Natural killer cell (primary cell): ENCODE data around the gene FOXN4. TPM values are rescaled to one million over a fixed set of nuclear protein-coding genes. Genes with fewer than 3 reads are reported as not detected.

Experiments used
- ATAC-seq, 3 donors: fragments of 150-1000 bp in 2 of 3; fragments of 200-7000 bp in 1 of 3; cut with Tn5 transposase; 1 replicate in 1 of 3; 2 replicates in 2 of 3; pipeline ENCODE4 v1.10.0; 2021; ENCODE audit warnings: mild to moderate bottlenecking in 2 of 3, moderate library complexity in 2 of 3
- DNase-seq, 2 donors: peaks; one replicate each; pipeline versions ENCODE4 v3.0.0 to v3.0.0-alpha.2; 2013 to 2021; ENCODE audit warnings: mixed read lengths in 1 of 2
- H3K27ac ChIP-seq: one replicate; pipeline ENCODE4 v1.5.1; 2013; ENCODE audit warnings: mild to moderate bottlenecking, low read length
- H3K27me3 ChIP-seq: one replicate; pipeline ENCODE4 v1.6.1; 2013; ENCODE audit warnings: low read length; ENCODE audit not compliant: control insufficient read depth, insufficient read depth
- H3K36me3 ChIP-seq: one replicate; pipeline ENCODE4 v1.6.1; 2013; ENCODE audit warnings: low read length; ENCODE audit not compliant: control insufficient read depth, insufficient read depth
- H3K4me1 ChIP-seq: one replicate; pipeline ENCODE4 v1.6.1; 2013; ENCODE audit warnings: low read length; ENCODE audit not compliant: control insufficient read depth, insufficient read depth
- H3K4me3 ChIP-seq: one replicate; pipeline ENCODE4 v1.5.1; 2013; ENCODE audit warnings: low read length
- H3K9me3 ChIP-seq: one replicate; pipeline ENCODE4 v1.6.1; 2013; ENCODE audit warnings: low read length; ENCODE audit not compliant: control insufficient read depth, insufficient read depth
- H3K27ac Mint-ChIP-seq, 2 donors: one replicate each; pipeline ENCODE4 v1.8.0; 2022; ENCODE audit warnings: mild to moderate bottlenecking in 2 of 2, mixed read lengths in 2 of 2, moderate library complexity in 1 of 2
- H3K27me3 Mint-ChIP-seq, 2 donors: one replicate each; pipeline ENCODE4 v1.8.0; 2022; ENCODE audit warnings: low read depth in 2 of 2, mixed read lengths in 2 of 2
- H3K36me3 Mint-ChIP-seq: one replicate; pipeline ENCODE4 v1.8.0; 2022; ENCODE audit warnings: mixed read lengths
- H3K4me1 Mint-ChIP-seq, 2 donors: one replicate each; pipeline ENCODE4 v1.8.0; 2022; ENCODE audit warnings: mixed read lengths in 2 of 2
- H3K4me3 Mint-ChIP-seq: one replicate; pipeline ENCODE4 v1.8.0; 2022; ENCODE audit warnings: mild to moderate bottlenecking, moderate library complexity, mixed read lengths
- H3K9me3 Mint-ChIP-seq, 2 donors: one replicate each; pipeline ENCODE4 v1.8.0; 2022; ENCODE audit warnings: mixed read lengths in 2 of 2
- CTCF ChIP-seq: fragments of 200-600 bp; IDR thresholded peaks from one replicate; pipeline ENCODE4 v1.8.0; 2022; ENCODE audit warnings: antibody characterized with exemption
- WGBS: methylation state at CpG from one replicate; pipeline ENCODE4 v1.1.7; 2013; ENCODE audit warnings: missing lambda C conversion rate; ENCODE audit not compliant: insufficient coverage; 5-methylcytosine and 5-hydroxymethylcytosine counted together
- intact Hi-C: fragments of 100-400 bp; cut with micrococcal nuclease; formaldehyde crosslinking; loops from one replicate; pipeline ENCODE4 v1.14.2; 2022
- total RNA-seq, 4 donors: library from RNA; stranded (reverse); fragments of 120-200 nt in 1 of 4; gene quantifications; one replicate each; pipeline versions ENCODE4 v1.2.3 to v1.2.4, GENCODE V29; 2013 to 2022

FOXN4 gene
- total RNA-seq, 3 donors from 2014 or later (not counting 1 experiment from before 2014, with no cell fraction given) = not detected

DNA sequence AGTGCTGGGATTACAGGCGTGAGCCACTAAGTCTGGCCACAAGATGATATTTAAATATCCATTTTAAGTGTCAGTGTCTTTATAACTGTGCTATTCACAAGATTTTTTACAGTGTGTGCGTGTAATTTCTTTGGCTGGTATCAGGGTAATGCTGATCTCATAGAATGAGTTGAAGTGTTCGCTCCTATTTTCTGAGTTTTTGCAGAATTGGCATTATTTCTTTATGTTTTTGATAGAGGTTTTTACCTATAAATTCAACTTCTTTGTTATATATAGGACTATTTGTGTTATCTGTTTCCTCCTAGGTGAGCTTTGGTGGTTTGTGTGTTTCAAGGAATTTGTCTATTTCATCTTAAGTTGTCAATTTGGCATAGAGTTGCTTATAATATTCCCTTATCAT, 45.6 kb downstream of the FOXN4 start:
- H3K4me1 Mint-ChIP-seq = no peaks in the 10 kb centered on the region
- H3K27me3 Mint-ChIP-seq = no peaks in the 10 kb centered on the region
- H3K9me3 Mint-ChIP-seq = no peaks in the 10 kb centered on the region
- no peak overlapping the region for H3K27ac Mint-ChIP-seq
- H3K27me3 ChIP-seq = no peaks in the 10 kb centered on the region
- H3K36me3 ChIP-seq = no peaks in the 10 kb centered on the region
- no peak for TF ChIP-seq CTCF
- no peak overlapping the region for H3K27ac ChIP-seq
- intact Hi-C loops = loop anchor here (5.0 kb wide), 1 partner anchor 124 kb away; no protein-coding TSS in a partner anchor
- whole genome bisulfite sequencing = 94% methylated on average over 2 of the region's 3 CpGs
- no peaks in the 10 kb centered on the region for H3K36me3 Mint-ChIP-seq
- H3K9me3 ChIP-seq = no peaks in the 10 kb centered on the region
- DNase-seq (no peak), ATAC-seq (no peak)
- H3K4me3 ChIP-seq = no peak overlapping the region
- H3K4me3 Mint-ChIP-seq = no peak overlapping the region
- no peaks in the 10 kb centered on the region for H3K4me1 ChIP-seq

- Histone ChIP-seq H3K4me3 (no peak overlapping the region), H3K4me1 (no peaks in the 10 kb centered on the region), H3K27me3 (no peaks in the 10 kb centered on the region), H3K9me3 (no peaks in the 10 kb centered on the region), H3K36me3 (no peaks in the 10 kb centered on the region), H3K27ac (no peak overlapping the region)
- H3K27me3 Mint-ChIP-seq = no peaks in the 10 kb centered on the region
- ATAC-seq (no peak), DNase-seq (no peak)
- no peak overlapping the region for H3K27ac Mint-ChIP-seq
- H3K9me3 Mint-ChIP-seq = no peaks in the 10 kb centered on the region
- 92% methylated on average over 2 of the region's 2 CpGs for WGBS
- H3K4me1 Mint-ChIP-seq = no peaks in the 10 kb centered on the region
- intact Hi-C loops = loop anchor here (5.0 kb wide), 1 partner anchor 125 kb away; no protein-coding TSS in a partner anchor
- no peak overlapping the region for H3K4me3 Mint-ChIP-seq
- no peaks in the 10 kb centered on the region for H3K36me3 Mint-ChIP-seq
- no peak for TF ChIP-seq CTCF
Measured at GRCh38 chr12:109261939-109262338, 47.1 kb downstream of the FOXN4 start.

GRCh38 chr12:109261087-109261486, 48.0 kb downstream of the FOXN4 start:
- Mint-ChIP-seq H3K4me1 (no peaks in the 10 kb centered on the region), H3K9me3 (no peaks in the 10 kb centered on the region), H3K36me3 (no peaks in the 10 kb centered on the region), H3K27me3 (no peaks in the 10 kb centered on the region), H3K27ac (no peak overlapping the region), H3K4me3 (no peak overlapping the region)
- Histone ChIP-seq H3K36me3 (no peaks in the 10 kb centered on the region), H3K27ac (no peak overlapping the region), H3K4me1 (no peaks in the 10 kb centered on the region), H3K4me3 (no peak overlapping the region), H3K9me3 (no peaks in the 10 kb centered on the region), H3K27me3 (no peaks in the 10 kb centered on the region)
- TF ChIP-seq CTCF = no peak
- WGBS = 93% methylated on average over 1 of the region's 1 CpG
- intact Hi-C loops = loop anchor here (5.0 kb wide), 1 partner anchor 126 kb away; no protein-coding TSS in a partner anchor
- ATAC-seq = no peak
- no peak for DNase-seq

- H3K27me3 Mint-ChIP-seq = peaks cover 0 to 2% of the 10 kb centered on the region in 2 donors
- peaks cover 7% of the 10 kb centered on the region for H3K36me3 Mint-ChIP-seq
- Histone ChIP-seq H3K36me3 (no peaks in the 10 kb centered on the region), H3K4me3 (no peak overlapping the region), H3K9me3 (no peaks in the 10 kb centered on the region), H3K4me1 (no peaks in the 10 kb centered on the region), H3K27me3 (no peaks in the 10 kb centered on the region), H3K27ac (no peak overlapping the region)
- ATAC-seq = no peak
- no peaks in the 10 kb centered on the region for H3K9me3 Mint-ChIP-seq
- DNase-seq = no peak
- WGBS = 100% methylated on average over 1 of the region's 1 CpG
- intact Hi-C loops = no loop called here
- H3K27ac Mint-ChIP-seq = no peak overlapping the region
- TF ChIP-seq CTCF = no peak
- H3K4me3 Mint-ChIP-seq = no peak overlapping the region
- no peaks in the 10 kb centered on the region for H3K4me1 Mint-ChIP-seq
Measured at GRCh38 chr12:109259545-109259895, 49.6 kb downstream of the FOXN4 start.
